HEK293 (cell line): ENCODE data around the gene MAGI2.

ENCODE experiments used
- YY1 ChIP-seq: fragments of 450-650 bp; formaldehyde crosslinking; IDR thresholded peaks from 2 replicates; pipeline ENCODE4 v1.5.1; 2018; ENCODE audit warnings: missing biosample characterization, missing genetic modification characterization
- TF ChIP-seq, protein P1 (sequence below): fragments of 450-650 bp; formaldehyde crosslinking; IDR thresholded peaks from 2 replicates; pipeline ENCODE4 v1.5.1; 2016; ENCODE audit warnings: missing biosample characterization, missing genetic modification characterization
- TF ChIP-seq, protein P2 (sequence below): fragments of 450-650 bp; formaldehyde crosslinking; IDR thresholded peaks from 2 replicates; pipeline ENCODE4 v1.5.0; 2017; ENCODE audit warnings: missing biosample characterization, missing genetic modification characterization, borderline replicate concordance
- TF ChIP-seq, protein P3 (sequence below): fragments of 450-650 bp; formaldehyde crosslinking; IDR thresholded peaks from 2 replicates; pipeline ENCODE4 v1.5.1; 2016; ENCODE audit warnings: missing biosample characterization, missing genetic modification characterization

DNA sequence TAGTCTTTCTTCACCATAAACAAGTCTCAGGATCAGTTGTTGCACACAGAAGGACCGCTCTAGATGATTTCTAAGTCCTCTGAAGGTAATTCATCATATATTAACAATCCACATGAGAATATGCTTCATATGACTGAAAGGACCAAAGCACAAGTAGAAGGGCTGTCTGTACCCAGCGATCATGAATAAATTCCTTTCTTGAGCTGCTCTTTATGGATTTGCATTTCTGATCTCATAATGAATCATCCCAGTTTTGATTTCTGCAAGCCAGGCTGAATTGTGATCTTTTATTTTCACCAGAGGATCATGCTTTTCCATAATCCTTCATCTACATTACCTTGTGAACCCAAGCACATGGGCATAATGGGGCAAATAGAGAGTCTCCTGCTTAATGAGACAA is 675.6 kb downstream of the MAGI2 start:
- TF ChIP-seq, protein P1, sequence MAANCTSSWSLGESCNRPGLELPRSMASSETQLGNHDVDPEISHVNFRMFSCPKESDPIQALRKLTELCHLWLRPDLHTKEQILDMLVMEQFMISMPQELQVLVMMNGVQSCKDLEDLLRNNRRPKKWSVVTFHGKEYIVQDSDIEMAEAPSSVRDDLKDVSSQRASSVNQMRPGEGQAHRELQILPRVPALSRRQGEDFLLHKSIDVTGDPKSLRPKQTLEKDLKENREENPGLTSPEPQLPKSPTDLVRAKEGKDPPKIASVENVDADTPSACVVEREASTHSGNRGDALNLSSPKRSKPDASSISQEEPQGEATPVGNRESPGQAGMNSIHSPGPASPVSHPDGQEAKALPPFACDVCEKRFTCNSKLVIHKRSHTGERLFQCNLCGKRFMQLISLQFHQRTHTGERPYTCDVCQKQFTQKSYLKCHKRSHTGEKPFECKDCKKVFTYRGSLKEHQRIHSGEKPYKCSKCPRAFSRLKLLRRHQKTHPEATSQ (tag by site-specific recombination) = no peak
- TF ChIP-seq, protein P2, sequence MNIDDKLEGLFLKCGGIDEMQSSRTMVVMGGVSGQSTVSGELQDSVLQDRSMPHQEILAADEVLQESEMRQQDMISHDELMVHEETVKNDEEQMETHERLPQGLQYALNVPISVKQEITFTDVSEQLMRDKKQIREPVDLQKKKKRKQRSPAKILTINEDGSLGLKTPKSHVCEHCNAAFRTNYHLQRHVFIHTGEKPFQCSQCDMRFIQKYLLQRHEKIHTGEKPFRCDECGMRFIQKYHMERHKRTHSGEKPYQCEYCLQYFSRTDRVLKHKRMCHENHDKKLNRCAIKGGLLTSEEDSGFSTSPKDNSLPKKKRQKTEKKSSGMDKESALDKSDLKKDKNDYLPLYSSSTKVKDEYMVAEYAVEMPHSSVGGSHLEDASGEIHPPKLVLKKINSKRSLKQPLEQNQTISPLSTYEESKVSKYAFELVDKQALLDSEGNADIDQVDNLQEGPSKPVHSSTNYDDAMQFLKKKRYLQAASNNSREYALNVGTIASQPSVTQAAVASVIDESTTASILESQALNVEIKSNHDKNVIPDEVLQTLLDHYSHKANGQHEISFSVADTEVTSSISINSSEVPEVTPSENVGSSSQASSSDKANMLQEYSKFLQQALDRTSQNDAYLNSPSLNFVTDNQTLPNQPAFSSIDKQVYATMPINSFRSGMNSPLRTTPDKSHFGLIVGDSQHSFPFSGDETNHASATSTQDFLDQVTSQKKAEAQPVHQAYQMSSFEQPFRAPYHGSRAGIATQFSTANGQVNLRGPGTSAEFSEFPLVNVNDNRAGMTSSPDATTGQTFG (tag by site-specific recombination) = no peak
- TF ChIP-seq, protein P3, sequence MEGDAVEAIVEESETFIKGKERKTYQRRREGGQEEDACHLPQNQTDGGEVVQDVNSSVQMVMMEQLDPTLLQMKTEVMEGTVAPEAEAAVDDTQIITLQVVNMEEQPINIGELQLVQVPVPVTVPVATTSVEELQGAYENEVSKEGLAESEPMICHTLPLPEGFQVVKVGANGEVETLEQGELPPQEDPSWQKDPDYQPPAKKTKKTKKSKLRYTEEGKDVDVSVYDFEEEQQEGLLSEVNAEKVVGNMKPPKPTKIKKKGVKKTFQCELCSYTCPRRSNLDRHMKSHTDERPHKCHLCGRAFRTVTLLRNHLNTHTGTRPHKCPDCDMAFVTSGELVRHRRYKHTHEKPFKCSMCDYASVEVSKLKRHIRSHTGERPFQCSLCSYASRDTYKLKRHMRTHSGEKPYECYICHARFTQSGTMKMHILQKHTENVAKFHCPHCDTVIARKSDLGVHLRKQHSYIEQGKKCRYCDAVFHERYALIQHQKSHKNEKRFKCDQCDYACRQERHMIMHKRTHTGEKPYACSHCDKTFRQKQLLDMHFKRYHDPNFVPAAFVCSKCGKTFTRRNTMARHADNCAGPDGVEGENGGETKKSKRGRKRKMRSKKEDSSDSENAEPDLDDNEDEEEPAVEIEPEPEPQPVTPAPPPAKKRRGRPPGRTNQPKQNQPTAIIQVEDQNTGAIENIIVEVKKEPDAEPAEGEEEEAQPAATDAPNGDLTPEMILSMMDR (tag by site-specific recombination) = no peak
- TF ChIP-seq YY1 = no peak
